ENCODE data around the gene SORCS2.

Gene SORCS2

GRCh38 chr4:7350396-7350795 is 158.1 kb downstream of the SORCS2 start:
- Histone ChIP-seq H3K9me3 (ENCODE audit: insufficient read depth, low read length, severe bottlenecking) (no peaks in the 10 kb centered on the region), H3K36me3 (ENCODE audit: insufficient read depth, low read length) (no peaks in the 10 kb centered on the region), H3K4me2 (ENCODE audit: insufficient read depth, low read length) (no peak overlapping the region), H3K27me3 (ENCODE audit: insufficient read depth, low read length, poor library complexity) (no peaks in the 10 kb centered on the region), H3K79me2 (ENCODE audit: insufficient read depth, low read length) (no peaks in the 10 kb centered on the region), H3K4me3 (ENCODE audit: low read depth in 1 of 2, low read length in 2 of 2) (no peak overlapping the region), H3K27ac (ENCODE audit: low read length) (no peak overlapping the region), H3K9ac (ENCODE audit: low read depth, low read length) (no peak overlapping the region), H3K4me1 (ENCODE audit: insufficient read depth, low read length) (no peaks in the 10 kb centered on the region), H2AFZ (ENCODE audit: low read depth, low read length) (no peak overlapping the region), H4K20me1 (ENCODE audit: insufficient read depth, low read length) (no peaks in the 10 kb centered on the region)
- no peak for TF ChIP-seq EZH2 (IDR thresholded peaks at IDR 0.05; ENCODE audit: borderline replicate concordance, low read depth, low read length, severe bottlenecking)
- no peak for TF ChIP-seq CTCF (IDR thresholded peaks at IDR 0.05; ENCODE audit: borderline replicate concordance, extremely low read depth, low read length, poor library complexity, severe bottlenecking)
- no peak for DNase-seq
- ATAC-seq (ENCODE audit: insufficient read depth, low read depth), result no peak

- Histone ChIP-seq H3K4me1 (ENCODE audit: insufficient read depth, low read length) (no peaks in the 10 kb centered on the region), H3K4me3 (ENCODE audit: low read depth in 1 of 2, low read length in 2 of 2) (no peak overlapping the region), H3K9me3 (ENCODE audit: insufficient read depth, low read length, severe bottlenecking) (no peaks in the 10 kb centered on the region), H3K36me3 (ENCODE audit: insufficient read depth, low read length) (no peaks in the 10 kb centered on the region), H3K4me2 (ENCODE audit: insufficient read depth, low read length) (no peak overlapping the region), H3K79me2 (ENCODE audit: insufficient read depth, low read length) (no peaks in the 10 kb centered on the region), H3K27ac (ENCODE audit: low read length) (no peak overlapping the region), H3K27me3 (ENCODE audit: insufficient read depth, low read length, poor library complexity) (peaks cover under 1% of the 10 kb centered on the region), H4K20me1 (ENCODE audit: insufficient read depth, low read length) (no peaks in the 10 kb centered on the region), H3K9ac (ENCODE audit: low read depth, low read length) (no peak overlapping the region), H2AFZ (ENCODE audit: low read depth, low read length) (no peak overlapping the region)
- DNase-seq (no peak), ATAC-seq (ENCODE audit: insufficient read depth, low read depth) (no peak)
- TF ChIP-seq EZH2 (IDR thresholded peaks at IDR 0.05; ENCODE audit: borderline replicate concordance, low read depth, low read length, severe bottlenecking) (no peak), CTCF (IDR thresholded peaks at IDR 0.05; ENCODE audit: borderline replicate concordance, extremely low read depth, low read length, poor library complexity, severe bottlenecking) (no peak)
Observed at GRCh38 chr4:7351014-7351413, 158.7 kb downstream of the SORCS2 start.

GRCh38 chr4:7352486-7352885 is 160.1 kb downstream of the SORCS2 start:
- ATAC-seq (ENCODE audit: insufficient read depth, low read depth), result no peak
- Histone ChIP-seq H3K4me3 (ENCODE audit: low read depth in 1 of 2, low read length in 2 of 2) (no peak overlapping the region), H3K79me2 (ENCODE audit: insufficient read depth, low read length) (no peaks in the 10 kb centered on the region), H3K4me2 (ENCODE audit: insufficient read depth, low read length) (no peak overlapping the region), H4K20me1 (ENCODE audit: insufficient read depth, low read length) (no peaks in the 10 kb centered on the region), H3K27me3 (ENCODE audit: insufficient read depth, low read length, poor library complexity) (peaks cover 3% of the 10 kb centered on the region), H3K36me3 (ENCODE audit: insufficient read depth, low read length) (no peaks in the 10 kb centered on the region), H3K27ac (ENCODE audit: low read length) (no peak overlapping the region), H3K4me1 (ENCODE audit: insufficient read depth, low read length) (no peaks in the 10 kb centered on the region), H2AFZ (ENCODE audit: low read depth, low read length) (no peak overlapping the region), H3K9me3 (ENCODE audit: insufficient read depth, low read length, severe bottlenecking) (no peaks in the 10 kb centered on the region), H3K9ac (ENCODE audit: low read depth, low read length) (no peak overlapping the region)
- no peak for DNase-seq
- TF ChIP-seq CTCF (IDR thresholded peaks at IDR 0.05; ENCODE audit: borderline replicate concordance, extremely low read depth, low read length, poor library complexity, severe bottlenecking), result no peak
- TF ChIP-seq EZH2 (IDR thresholded peaks at IDR 0.05; ENCODE audit: borderline replicate concordance, low read depth, low read length, severe bottlenecking), result no peak
